Glomerular endothelial cell (primary cell): Measurements from ENCODE around the gene C9orf72. TPM values are rescaled to one million over a fixed set of nuclear protein-coding genes. Genes with fewer than 3 reads are reported as not detected.
"Not testable (repeated sequence)": the region's sequence is repeated elsewhere in the genome, so short reads cannot be mapped to it uniquely, and the experiment has no call there.

ENCODE experiments used
- DNase-seq: peaks from one replicate; pipeline ENCODE4 v3.0.0-alpha.2; 2011; ENCODE audit warnings: low read depth, low spot score; ENCODE audit errors: extremely low read depth
- total RNA-seq: library from RNA; depleted of rRNA; stranded (reverse); fragments of >200 nt; gene quantifications from 2 replicates; pipeline ENCODE4 v1.2.3, GENCODE V29; 2015

C9orf72 gene, protein sequence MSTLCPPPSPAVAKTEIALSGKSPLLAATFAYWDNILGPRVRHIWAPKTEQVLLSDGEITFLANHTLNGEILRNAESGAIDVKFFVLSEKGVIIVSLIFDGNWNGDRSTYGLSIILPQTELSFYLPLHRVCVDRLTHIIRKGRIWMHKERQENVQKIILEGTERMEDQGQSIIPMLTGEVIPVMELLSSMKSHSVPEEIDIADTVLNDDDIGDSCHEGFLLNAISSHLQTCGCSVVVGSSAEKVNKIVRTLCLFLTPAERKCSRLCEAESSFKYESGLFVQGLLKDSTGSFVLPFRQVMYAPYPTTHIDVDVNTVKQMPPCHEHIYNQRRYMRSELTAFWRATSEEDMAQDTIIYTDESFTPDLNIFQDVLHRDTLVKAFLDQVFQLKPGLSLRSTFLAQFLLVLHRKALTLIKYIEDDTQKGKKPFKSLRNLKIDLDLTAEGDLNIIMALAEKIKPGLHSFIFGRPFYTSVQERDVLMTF
- 4.4 and 6.5 TPM in 2 replicates for total RNA-seq

DNA sequence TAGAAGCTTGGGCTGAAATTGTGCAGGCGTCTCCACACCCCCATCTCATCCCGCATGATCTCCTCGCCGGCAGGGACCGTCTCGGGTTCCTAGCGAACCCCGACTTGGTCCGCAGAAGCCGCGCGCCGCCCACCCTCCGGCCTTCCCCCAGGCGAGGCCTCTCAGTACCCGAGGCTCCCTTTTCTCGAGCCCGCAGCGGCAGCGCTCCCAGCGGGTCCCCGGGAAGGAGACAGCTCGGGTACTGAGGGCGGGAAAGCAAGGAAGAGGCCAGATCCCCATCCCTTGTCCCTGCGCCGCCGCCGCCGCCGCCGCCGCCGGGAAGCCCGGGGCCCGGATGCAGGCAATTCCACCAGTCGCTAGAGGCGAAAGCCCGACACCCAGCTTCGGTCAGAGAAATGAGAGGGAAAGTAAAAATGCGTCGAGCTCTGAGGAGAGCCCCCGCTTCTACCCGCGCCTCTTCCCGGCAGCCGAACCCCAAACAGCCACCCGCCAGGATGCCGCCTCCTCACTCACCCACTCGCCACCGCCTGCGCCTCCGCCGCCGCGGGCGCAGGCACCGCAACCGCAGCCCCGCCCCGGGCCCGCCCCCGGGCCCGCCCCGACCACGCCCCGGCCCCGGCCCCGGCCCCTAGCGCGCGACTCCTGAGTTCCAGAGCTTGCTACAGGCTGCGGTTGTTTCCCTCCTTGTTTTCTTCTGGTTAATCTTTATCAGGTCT is at the start of gene C9orf72:
TSS of gene C9orf72 (minus strand) at position 564 of the 716 bp plus-strand sequence. CDS start 6,361 bp downstream, outside the sequence.
- DNase-seq: no peak

DNA sequence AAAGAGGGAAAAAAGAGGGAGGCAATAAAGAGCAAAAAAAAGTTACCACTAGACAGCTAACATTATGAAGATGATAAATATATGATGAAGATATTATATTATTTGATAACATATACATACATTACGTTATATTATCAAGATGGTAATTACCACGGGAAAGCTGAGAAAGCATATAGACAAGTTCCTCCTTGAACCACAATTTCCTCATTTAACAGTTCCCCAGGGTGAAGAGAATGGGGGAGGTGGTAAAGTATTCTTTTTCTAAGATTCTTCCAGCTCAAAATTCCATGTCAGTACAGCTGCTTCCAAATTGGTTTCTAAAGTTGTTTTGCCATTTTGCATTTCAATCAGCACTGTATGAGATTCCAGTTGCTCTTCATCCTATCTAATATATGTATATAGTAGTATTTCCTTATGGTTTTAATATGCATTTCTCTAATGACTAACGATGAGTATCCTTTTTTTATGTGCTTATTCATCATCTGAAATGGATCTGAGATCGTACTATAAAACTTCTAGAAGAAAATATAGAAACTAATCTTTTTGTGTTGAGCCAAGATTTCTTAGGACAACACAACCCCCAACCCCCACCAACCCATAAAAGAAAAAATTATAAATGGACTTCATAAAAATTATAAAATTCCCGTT is 49.5 kb upstream of the C9orf72 start:
- no peak for DNase-seq

DNA sequence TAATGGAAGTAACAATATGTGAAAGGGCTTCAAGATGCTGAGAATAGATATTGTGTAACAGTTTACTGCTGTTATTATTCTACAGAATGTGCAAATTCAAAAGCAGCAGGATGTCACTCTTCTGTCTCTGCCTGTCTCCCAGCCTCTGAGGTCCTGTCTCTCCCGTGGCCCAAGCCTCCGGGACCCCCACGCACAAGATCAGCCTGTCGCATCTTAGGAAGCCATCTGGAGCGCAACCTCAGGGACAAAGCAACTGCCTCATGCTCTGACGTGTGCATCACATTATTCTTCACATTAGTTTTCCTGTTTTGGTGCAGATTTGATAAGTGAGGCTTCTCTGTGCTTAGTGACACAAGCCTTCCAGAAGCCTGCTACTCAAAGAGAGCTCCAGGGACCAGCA is 46.5 kb upstream of the C9orf72 start:
- no peak for DNase-seq

DNA sequence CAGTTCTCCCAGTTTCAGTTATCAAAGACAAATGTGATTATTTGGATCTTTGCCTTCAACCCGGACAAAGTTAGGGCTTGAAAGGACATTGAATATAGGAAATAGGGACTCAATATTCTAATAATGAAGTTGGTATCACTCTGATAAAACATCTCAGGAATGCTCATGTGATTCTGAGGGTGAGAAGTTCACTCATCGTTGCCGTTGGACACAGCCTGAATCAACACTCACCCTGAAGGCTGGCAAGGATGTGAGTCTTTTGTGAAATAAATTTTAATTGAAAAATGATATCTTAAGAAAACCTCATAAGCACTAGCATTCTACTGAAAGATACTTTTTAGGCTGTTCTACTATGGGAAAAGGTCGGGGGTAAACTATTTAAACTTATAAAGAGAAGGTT is 44.8 kb upstream of the C9orf72 start:
- no peak for DNase-seq

DNA sequence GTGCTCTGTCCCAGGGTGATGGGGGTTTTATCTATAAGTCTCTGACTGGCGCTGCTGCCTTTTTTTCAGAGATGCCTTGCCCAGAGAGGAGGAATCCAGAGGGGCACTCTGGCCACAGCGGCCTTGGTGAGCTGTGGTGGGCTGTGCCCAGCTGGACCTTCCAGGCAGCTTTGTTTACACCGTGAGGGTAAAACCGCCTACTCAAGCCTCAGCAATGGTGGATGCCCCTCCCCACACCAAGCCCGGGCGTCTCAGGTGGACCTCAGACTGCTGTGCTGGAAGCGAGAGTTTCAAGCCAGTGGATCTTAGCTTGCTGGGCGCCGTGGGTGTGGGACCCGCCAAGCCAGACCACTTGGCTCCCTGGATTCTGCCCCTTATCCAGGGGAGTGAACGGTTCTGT is 41.3 kb upstream of the C9orf72 start:
- no peak for DNase-seq

DNA sequence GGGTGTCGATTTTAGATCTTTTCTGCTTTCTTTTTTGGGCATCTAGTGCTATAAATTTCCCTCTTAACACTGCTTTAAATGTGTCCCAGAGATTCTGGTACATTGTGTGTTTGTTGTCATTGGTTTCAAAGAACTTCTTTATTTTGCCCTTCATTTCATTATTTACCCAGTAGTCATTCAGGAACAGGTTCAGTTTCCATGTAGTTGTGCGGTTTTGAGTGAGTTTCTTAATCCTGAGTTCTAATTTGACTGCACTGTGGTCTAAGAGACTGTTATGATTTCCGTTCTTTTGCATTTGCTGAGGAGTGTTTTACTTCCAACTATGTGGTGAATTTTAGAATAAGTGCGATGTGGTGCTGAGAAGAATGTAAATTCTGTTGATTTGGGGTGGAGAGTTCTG is 38.8 kb upstream of the C9orf72 start:
- not testable (repeated sequence) for DNase-seq

DNA sequence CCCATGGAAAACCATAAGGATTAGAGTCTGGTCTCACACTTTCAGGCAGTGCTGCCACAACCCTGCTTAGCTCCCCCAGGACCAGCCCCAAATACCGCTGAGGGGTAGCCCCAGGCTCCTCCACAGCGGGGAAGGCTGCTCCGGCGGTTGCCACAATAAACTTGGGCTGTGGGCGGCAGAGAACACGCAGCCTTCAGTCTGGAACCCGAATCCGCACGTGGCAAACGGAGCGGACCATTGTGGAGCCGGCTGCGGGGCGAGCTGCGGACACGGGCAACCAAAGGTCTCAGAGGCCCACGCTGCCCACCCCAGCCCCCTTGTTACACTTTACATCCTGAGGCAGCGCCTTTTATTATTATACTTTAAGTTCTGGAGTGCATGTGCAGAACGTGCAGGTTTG is 37.3 kb upstream of the C9orf72 start:
- no peak for DNase-seq

DNA sequence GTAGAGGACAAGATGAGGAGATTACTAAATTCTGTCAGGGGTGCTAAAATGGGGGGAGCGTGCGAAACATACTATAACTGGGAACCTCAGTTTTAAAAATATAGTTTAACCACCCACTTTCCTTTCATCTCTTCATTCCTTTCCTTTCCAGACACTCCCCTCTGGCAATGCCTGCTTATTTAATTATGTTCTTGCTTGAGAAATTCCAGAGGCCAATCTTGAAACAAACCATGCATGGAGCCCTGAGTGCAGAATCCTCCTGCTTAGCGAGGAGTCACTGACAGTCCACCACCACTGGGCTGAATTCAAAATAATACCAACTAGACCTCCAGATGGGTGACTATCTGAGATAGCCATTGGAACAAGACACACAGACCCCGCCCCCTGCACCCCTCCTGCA is 29.7 kb upstream of the C9orf72 start:
- DNase-seq: no peak

DNA sequence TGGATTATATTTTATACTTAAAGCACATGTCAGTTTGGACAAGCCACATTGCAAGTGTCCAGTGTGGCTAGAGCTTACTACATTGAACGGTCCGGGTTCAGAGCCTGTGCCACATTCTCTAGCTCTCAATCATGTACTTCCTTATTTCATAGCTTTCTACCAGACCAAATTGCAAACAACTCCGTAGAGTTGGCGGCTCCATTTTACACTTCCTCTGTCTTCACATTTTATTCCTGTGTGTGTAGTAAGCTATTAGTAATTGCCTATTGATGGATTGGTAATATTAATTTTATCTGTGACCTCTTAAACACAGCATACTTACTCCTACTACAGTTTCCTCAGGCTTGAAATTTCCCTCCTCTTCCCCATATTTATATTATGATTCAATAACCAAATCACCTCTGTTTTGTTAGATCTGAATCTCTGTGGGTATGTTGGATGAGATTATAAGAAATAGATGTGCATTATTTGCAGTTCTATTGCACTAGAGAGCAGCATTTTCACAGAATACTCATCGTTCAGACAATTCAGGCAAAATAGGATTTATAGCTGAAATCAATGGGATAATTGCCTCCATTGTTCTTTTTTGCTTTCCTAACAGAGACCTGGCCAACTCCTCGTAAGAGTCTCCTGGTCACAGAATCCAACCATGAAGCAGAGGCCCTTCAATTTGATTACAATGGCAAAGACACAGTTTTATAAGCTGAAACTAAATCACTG is 29.0 kb upstream of the C9orf72 start:
- DNase-seq: no peak

DNA sequence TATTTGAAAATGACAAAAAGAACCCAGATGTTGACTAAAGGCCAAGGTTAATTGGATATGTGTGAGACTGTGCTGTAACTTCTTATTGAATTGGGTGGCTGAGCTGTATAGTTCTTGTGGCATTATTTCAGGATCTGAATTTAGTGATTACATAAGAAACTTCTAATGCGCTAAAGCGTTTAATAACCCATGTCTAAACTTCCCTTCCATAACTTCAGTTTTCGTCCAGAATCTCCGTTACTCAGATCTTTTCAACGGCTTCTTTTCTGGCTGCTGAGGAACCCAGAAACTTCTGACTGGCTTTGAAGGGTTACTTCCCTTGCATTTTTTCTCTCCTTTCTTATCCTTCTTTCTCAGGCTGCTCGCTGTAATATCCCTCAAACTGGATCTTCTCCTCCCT is 28.1 kb upstream of the C9orf72 start:
- DNase-seq: no peak

DNA sequence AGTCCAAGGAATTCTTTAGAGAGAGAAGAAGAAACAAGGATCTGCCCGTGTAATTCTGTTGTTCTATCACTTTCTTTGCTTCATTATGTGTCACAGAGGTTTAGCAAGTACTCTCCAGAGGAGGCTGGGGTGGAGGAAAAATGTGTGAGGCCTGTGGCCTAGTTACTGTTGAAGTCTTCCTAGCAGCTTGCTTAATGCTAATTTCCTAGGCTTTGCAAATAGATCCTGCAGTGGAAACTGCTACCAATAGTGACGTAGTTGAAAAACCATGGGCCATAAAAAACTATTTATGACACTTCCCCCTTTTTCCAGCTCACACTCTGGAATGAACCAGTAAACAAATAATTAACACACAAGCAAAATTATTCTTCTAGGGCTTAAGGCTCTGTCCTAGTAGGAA is 27.0 kb upstream of the C9orf72 start:
- no peak for DNase-seq

DNA sequence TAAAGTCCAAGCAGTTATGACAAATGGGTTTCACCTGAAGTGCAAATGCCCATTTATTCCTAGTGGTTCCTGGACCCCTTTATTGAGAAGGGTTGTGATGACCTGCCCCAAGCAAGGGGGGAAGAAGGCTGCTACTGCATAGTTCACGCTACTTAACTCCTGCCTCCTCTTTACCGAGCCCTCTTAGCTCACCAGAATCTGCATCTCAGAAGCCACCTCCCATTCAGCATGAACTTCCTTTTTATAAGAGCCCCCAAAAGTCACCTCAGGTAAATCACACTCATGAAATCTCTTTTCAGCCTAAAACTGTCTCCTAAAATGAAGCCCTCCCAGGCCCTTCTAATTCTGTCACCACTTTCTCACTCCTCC is 26.6 kb upstream of the C9orf72 start:
- no peak for DNase-seq

DNA sequence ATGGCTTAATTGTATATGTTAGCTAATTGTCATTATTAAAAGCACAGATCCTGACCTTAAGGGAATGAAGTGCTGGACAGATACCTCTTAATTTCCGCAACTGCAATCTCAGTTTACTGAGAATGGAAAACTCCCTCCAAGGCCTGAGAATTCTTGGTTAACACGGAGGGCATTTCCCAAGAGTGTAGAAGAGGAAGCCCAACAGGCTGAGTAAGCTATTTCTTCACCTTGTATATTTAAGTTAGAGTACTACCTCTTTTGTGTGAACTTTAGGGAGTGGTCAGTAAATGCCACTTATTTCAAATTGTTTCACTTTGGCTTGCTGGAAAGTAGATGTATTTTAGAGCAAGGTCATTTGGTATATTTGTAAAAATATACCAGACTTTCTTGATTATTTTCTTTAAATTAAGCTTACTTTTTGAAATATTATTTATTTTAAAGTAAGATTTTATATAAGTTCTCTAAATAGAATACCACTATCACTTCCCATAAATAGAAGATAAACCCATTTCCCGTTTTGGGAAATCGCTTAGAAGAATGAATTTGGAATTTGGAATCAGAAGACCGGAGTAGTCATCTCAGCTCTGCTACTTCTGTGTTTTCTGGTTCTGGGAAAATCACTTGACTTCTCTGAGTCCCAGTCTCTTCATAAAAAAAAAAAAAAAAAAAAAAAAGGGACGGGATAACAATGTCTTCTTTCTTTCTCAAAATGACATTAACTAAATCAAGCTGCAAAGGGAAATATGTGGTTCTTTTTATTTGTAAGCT is 26.0 kb upstream of the C9orf72 start:
- DNase-seq: no peak

DNA sequence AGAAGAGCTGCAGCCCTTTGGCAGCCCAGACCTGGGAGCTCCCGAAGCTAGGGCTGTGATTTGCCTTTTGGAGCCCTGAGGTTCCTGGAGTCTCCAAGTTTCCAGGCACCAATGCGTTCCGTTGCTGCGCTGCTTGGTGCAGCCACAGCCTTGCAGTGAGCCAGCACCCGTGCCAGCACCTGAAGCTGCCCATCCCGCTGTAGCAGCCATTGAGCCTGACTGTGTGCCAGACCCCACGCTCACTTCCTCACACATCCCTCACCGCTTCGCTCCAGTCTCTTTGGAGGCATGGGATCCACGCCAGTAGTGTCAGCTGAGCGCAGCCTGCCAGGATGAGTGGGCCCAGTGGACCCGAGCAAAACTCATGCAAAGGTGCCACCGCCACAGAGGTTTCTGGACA is 22.5 kb upstream of the C9orf72 start:
- no peak for DNase-seq

DNA sequence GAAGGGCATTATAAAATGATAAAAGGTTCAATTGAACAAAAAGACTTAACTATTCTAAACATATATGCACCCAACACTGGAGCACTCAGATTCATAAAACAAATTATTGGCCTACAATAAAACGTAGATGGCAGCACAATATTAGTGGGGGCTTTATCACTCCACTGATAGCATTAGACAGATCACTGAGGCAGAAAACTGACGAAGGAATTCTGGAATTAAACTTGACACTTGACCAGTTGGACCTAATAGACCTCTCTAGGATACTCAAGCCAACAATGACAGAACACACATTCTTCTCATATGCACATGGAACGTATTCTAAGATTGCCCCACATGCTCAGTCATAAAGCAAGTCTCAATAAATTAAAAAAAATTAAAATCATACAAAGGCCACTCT is 18.4 kb upstream of the C9orf72 start:
- no peak for DNase-seq

DNA sequence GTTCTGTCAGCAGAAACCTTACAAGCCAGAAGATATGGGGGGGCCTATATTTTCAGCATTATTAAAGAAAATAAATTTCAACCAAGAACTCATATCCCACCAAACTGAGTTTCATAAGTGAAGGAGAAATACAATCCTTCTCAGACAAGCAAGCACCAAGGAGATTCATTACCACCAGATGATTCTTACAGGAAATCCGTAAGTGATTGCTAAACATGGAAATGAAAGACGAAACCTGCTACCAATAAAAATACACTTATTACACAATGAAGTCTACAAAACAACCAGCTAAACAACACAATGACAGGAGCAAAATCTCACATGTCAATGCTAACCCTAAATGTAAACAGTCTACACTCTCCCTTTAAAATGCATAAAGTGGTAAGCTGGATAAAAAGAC is 17.8 kb upstream of the C9orf72 start:
- DNase-seq: no peak

DNA sequence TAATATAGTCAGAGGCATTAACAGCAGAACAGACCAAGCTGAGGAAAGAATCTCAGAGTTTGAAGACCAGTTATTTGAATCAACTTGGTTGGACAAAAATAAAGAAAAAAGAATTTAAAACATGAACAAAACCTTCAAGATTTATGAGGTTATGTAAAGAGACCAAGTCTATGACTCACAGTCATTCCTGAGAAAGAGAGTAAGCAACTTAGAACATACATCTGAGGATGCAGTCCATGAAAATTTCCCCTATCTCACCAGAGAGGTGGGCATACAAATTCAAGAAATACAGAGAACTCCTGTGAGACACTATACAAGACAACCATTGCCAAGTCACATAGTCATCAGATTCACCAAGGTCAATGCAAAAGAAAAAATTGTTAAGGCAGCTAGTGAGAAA is 17.4 kb upstream of the C9orf72 start:
- no peak for DNase-seq

DNA sequence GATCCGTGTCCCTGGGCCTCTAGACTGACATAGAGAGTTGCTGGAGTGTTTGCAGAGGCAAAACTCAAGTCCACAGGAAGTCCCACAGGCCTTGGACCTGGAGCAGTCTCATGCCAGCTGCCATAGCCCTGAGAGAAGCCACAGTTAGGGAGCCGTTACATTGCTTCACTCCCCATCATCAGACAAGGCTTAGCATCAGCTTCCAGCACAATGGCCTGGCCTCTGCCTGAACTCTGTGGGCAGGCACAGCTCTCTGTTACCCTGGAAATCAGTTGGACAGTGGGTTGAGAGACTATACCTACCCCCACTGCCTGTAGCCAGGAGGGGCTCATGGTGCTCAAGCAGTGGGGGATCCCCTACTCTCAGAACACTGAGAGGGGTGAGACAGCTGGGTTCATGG is 16.2 kb upstream of the C9orf72 start:
- DNase-seq: no peak

DNA sequence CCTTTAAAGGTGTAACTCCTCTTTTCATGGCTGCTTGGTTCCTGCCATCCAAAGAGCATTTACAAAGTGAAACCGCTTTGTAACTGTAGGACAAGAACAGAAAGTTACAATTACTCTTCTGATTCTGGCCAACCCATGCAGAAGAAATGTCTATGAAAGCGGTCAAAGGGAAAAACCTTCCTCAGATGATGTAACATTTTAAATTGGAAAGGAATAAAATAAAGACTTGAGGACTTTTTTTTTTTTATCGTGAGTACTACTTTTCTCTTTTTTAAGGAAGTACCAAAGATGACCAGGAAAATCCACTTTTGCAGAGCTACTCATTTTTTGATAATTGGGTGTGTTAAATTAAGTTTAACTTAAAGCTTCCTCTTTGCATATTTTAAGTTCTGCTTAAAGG is 13.0 kb upstream of the C9orf72 start:
- DNase-seq: no peak

DNA sequence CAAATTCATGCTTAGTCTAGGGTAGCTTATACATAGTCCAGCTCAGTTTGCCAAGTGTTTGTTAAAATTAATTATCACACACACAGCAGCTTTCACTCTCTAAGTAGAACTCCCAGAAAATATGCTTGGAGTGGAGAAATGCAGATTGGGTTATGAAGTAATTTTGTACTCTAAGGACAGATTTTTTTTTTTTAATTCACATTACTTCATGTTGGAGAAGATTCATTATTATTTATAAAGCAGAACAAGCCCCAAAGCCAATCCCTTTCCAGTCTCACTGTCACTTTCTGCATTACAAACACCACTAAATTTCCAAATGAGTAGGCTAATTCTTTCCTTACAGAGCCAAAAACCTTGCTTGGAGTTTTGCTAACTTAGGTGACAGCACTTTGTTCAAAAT is 11.7 kb upstream of the C9orf72 start:
- no peak for DNase-seq
